HEK293T (cell line): ENCODE results near the gene ITGB2.

Experiments
- ARNT ChIP-seq: fragments of 450-650 bp; IDR thresholded peaks from 2 replicates; pipeline ENCODE4 v1.6.1; 2017; ENCODE audit warnings: mild to moderate bottlenecking
- BHLHE40 ChIP-seq: fragments of 450-650 bp; IDR thresholded peaks from 2 replicates; pipeline ENCODE4 v1.6.1; 2016; ENCODE audit warnings: mild to moderate bottlenecking, moderate library complexity, borderline replicate concordance
- ELF4 ChIP-seq: fragments of 450-650 bp; IDR thresholded peaks from 2 replicates; pipeline ENCODE4 v1.6.1; 2017; ENCODE audit warnings: antibody characterized with exemption
- FOXK2 ChIP-seq: fragments of 450-650 bp; IDR thresholded peaks from 2 replicates; pipeline ENCODE4 v1.6.1; 2016; ENCODE audit warnings: mild to moderate bottlenecking
- FOXM1 ChIP-seq: fragments of 450-650 bp; IDR thresholded peaks from 2 replicates; pipeline ENCODE4 v1.6.1; 2017; ENCODE audit warnings: mild to moderate bottlenecking, borderline replicate concordance
- L3MBTL2 ChIP-seq: fragments of 450-650 bp; conservative IDR thresholded peaks from 2 replicates; pipeline ENCODE4 v1.6.1; 2016; ENCODE audit warnings: mild to moderate bottlenecking
- SP1 ChIP-seq: fragments of 450-650 bp; IDR thresholded peaks from 2 replicates; pipeline ENCODE4 v1.6.1; 2017
- SUZ12 ChIP-seq: fragments of 450-650 bp; IDR thresholded peaks from 2 replicates; pipeline ENCODE4 v1.6.1; 2016; ENCODE audit warnings: mild to moderate bottlenecking
- TARDBP ChIP-seq: fragments of 450-650 bp; IDR thresholded peaks from 2 replicates; pipeline ENCODE4 v1.6.1; 2016
- ZNF384 ChIP-seq: fragments of 450-650 bp; IDR thresholded peaks from 2 replicates; pipeline ENCODE4 v1.6.1; 2016

DNA sequence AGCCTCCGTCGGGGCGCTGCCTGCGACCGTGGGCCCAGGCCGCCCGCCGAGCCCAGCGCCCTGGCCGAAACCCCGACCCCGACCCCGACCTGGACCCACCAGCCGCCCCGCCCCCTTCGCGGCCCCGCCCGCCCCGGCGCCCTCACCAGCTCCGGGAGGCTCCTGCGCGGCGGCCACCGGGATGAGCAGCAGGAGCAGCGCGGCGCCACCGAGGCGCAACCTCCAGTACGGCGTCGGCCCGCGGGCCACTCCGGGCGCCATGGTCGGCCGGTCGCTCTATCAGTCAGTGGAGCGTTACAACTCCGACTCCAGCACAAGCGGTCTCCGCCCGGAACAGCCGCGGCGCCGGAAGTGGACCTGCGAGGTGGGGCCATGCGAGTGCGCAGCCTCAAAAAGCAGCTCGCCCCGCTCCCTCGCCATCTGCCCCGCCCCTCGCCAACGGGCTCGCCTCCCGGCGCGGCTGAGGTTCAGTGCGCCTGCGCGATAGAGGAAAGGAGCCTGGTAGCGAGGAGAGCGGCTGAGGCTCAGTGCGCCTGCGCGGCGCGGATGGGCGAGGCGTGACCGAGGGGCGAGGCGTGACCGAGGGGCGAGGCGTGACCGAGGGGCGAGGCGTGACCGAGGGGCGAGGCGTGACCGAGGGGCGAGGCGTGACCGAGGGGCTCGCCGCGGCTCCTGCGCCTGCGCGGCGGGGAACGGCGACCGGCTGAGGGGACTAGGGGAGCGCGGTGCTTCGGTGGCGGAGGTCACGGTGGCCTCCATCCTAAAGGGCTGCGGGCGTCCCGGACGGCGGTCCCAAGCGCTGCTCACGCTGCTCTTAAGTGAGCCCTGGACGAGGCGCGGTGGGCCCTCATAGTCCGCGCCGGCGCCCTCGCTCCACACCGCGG lies 47.1 kb downstream of the ITGB2 start, which contains the start of gene PTTG1IP:
- TF ChIP-seq TARDBP (no peak), BHLHE40 (no peak), SP1 (no peak), FOXM1 (no peak), SUZ12 (no peak), FOXK2 (no peak), ZNF384 (no peak), L3MBTL2 (no peak; the same call in none of the 2 replicates), ARNT (no peak), ELF4 (no peak)
